Testis (tissue), 3 donors: ENCODE data around the gene DNAI1. TPM values are rescaled to one million over a fixed set of nuclear protein-coding genes. Genes with fewer than 3 reads are reported as not detected.

Source experiments
- DNase-seq: peaks from one replicate; pipeline ENCODE4 v3.0.0-alpha.2; 2019
- H3K27ac ChIP-seq, 2 donors: fragments of 200-600 bp; sonication (generic); one replicate each; pipeline ENCODE4 v1.5.1; 2019
- H3K27me3 ChIP-seq: fragments of 200-600 bp; sonication (generic); one replicate; pipeline ENCODE4 v1.5.1; 2019
- H3K36me3 ChIP-seq: fragments of 200-600 bp; sonication (generic); one replicate; pipeline ENCODE4 v1.5.1; 2017; ENCODE audit warnings: low read depth; ENCODE audit errors: missing control alignments
- H3K4me1 ChIP-seq: fragments of 200-600 bp; sonication (generic); one replicate; pipeline ENCODE4 v1.5.1; 2019
- H3K4me3 ChIP-seq, 2 donors: fragments of 200-600 bp; sonication (generic); one replicate each; pipeline ENCODE4 v1.5.1; 2017 to 2019
- H3K9me3 ChIP-seq: fragments of 200-600 bp; sonication (generic); one replicate; pipeline ENCODE4 v1.5.1; 2017
- POLR2A ChIP-seq: fragments of 450-650 bp; IDR thresholded peaks from one replicate; pipeline ENCODE4 v1.6.1; 2017; ENCODE audit warnings: antibody characterized with exemption, mild to moderate bottlenecking, moderate library complexity
- WGBS, 2 donors: methylation state at CpG; one replicate each; pipeline ENCODE4 v1.1.5; 2018; 5-methylcytosine and 5-hydroxymethylcytosine counted together
- intact Hi-C: fragments of 100-400 bp; cut with DNase I; formaldehyde crosslinking; loops from one replicate; pipeline ENCODE4 v1.15.1; 2023; ENCODE audit warnings: low total_unique reads
- polyA plus RNA-seq: library from polyadenylated mRNA; stranded (reverse); fragments of 350-450 nt; fragmentation: Illumina TruSeq; extraction: RNeasy Lipid Tissue Mini Kit (QIAGEN cat#74804); gene quantifications from one replicate; pipeline ENCODE4 v1.2.3, GENCODE V29; 2014; ENCODE audit warnings: low read depth, low replicate concordance; ENCODE audit not compliant: insufficient read depth
- total RNA-seq, 2 donors: library from RNA; depleted of rRNA; stranded (reverse); fragments of >200 nt; gene quantifications; one replicate each; pipeline ENCODE4 v1.2.3, GENCODE V29; 2016
- TF ChIP-seq, protein P1 (sequence below), 3 experiments: fragments of 450-650 bp in 2 of 3; fragments of 200-600 bp in 1 of 3; sonication (generic) in 1 of 3; IDR thresholded peaks; one replicate each; pipeline ENCODE4 v1.5.1; 2016 to 2019; ENCODE audit warnings: antibody characterized with exemption in 3 of 3, mild to moderate bottlenecking in 2 of 3, moderate library complexity in 1 of 3

The DNAI1 gene
- total and polyA plus RNA-seq, 3 donors from 2014 or later: 22.7 to 109 (median 36.7) TPM

GRCh38 chr9:34514401-34514800 lies 55.8 kb downstream of the DNAI1 start:
- intact Hi-C loops: no loop called here
- Histone ChIP-seq H3K4me3 (no peak overlapping the region), H3K27me3 (no peaks in the 10 kb centered on the region), H3K27ac (no peak overlapping the region), H3K9me3 (no peaks in the 10 kb centered on the region), H3K4me1 (peaks cover 19% of the 10 kb centered on the region), H3K36me3 (no peaks in the 10 kb centered on the region)
- WGBS, 2 donors: 89 to 90% methylated on average over 2 to 8 of the region's 8 CpGs
- no peak for TF ChIP-seq POLR2A
- TF ChIP-seq, protein P1, sequence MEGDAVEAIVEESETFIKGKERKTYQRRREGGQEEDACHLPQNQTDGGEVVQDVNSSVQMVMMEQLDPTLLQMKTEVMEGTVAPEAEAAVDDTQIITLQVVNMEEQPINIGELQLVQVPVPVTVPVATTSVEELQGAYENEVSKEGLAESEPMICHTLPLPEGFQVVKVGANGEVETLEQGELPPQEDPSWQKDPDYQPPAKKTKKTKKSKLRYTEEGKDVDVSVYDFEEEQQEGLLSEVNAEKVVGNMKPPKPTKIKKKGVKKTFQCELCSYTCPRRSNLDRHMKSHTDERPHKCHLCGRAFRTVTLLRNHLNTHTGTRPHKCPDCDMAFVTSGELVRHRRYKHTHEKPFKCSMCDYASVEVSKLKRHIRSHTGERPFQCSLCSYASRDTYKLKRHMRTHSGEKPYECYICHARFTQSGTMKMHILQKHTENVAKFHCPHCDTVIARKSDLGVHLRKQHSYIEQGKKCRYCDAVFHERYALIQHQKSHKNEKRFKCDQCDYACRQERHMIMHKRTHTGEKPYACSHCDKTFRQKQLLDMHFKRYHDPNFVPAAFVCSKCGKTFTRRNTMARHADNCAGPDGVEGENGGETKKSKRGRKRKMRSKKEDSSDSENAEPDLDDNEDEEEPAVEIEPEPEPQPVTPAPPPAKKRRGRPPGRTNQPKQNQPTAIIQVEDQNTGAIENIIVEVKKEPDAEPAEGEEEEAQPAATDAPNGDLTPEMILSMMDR (IDR thresholded peaks at IDR 0.05): no peak
- no peak for DNase-seq

DNA sequence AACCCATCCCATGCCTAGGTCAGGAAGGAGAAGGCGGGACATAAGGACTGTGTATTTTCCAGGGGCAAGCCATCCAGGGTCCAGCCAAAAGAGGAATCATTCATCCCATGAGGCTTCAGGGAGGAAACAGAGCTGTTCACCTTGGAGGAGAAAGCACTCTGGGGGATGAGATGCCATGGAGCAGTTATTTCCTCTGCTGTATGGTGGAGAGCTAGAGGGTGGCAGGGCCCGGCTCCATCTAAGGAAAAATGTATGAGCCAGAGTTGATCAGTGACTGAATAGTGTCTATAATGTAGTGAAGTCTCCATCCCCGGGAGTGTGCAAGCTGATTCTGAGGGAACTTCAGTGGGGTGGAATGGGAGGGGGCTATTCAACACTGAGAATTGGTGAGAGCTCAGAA lies 56.2 kb downstream of the DNAI1 start:
- Histone ChIP-seq H3K9me3 (no peaks in the 10 kb centered on the region), H3K4me1 (peaks cover 19% of the 10 kb centered on the region), H3K27ac (no peak overlapping the region), H3K27me3 (no peaks in the 10 kb centered on the region), H3K36me3 (no peaks in the 10 kb centered on the region), H3K4me3 (no peak overlapping the region)
- WGBS, 2 donors: 94 to 95% methylated on average over 3 of the region's 3 CpGs
- intact Hi-C loops: no loop called here
- TF ChIP-seq, protein P1 (IDR thresholded peaks at IDR 0.05): no peak
- no peak for TF ChIP-seq POLR2A
- no peak for DNase-seq

DNA sequence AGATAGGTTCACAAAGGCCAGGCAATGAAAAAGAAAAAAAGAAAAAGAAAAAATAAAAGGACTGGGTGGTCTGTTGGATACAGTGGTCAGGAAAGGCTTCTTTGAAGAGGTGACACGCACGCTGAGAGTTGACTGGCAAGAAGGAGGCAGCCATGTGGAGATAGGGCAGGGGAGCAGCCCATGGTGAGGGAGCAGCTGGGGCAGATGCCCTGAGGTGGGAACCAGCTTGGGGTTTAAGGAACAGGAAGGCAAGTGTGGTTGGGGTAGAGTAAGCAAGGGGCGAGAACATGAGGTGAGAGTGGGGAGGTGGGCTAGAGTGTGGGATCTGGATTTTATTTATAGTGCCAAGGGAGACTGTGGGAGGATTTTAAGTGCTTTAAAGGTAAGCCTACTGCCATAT lies 57.4 kb downstream of the DNAI1 start:
- H3K4me3 ChIP-seq: no peak overlapping the region
- no peak overlapping the region for H3K27ac ChIP-seq
- WGBS, 2 donors: 87% methylated on average over 3 of the region's 3 CpGs
- no peak for DNase-seq
- H3K4me1 ChIP-seq: peaks cover 19% of the 10 kb centered on the region
- TF ChIP-seq, protein P1 (IDR thresholded peaks at IDR 0.05): no peak
- no peak for TF ChIP-seq POLR2A
- H3K36me3 ChIP-seq: no peaks in the 10 kb centered on the region
- intact Hi-C loops: no loop called here
- no peaks in the 10 kb centered on the region for H3K27me3 ChIP-seq
- H3K9me3 ChIP-seq: no peaks in the 10 kb centered on the region

- Histone ChIP-seq H3K27ac (no peak overlapping the region), H3K36me3 (no peaks in the 10 kb centered on the region), H3K4me1 (peaks cover 18% of the 10 kb centered on the region), H3K27me3 (no peaks in the 10 kb centered on the region), H3K4me3 (no peak overlapping the region), H3K9me3 (no peaks in the 10 kb centered on the region)
- DNase-seq: no peak
- intact Hi-C loops: no loop called here
- WGBS, 2 donors: 86 to 92% methylated on average over 7 of the region's 7 CpGs
- TF ChIP-seq, protein P1 (IDR thresholded peaks at IDR 0.05): no peak
- TF ChIP-seq POLR2A: no peak
Measured at GRCh38 chr9:34517185-34517584, 58.6 kb downstream of the DNAI1 start.

DNA sequence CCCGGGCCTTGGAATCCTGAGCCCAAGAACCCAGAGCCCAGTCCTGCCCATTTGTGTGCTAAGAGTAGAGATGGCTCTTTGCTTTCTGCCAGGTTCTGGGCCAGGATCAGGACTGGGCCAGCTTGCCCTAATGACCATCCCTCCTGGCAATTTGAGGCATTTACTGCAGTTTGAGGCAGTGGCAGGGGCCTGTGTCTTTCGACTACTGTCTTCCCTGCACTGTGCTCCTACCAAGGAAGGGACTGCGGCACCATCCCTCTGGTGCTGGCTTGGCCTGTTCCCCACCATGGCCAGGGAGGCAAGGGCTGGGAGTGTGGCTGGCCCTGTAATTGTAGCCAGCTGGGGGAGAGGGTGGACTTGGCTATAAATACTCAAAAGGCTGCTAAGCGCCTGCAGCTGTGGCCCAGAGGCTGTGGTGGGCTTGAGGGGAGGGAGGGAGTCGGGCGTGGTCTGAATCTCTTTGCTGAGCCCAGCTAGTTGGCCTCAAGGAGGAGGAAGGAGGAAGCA lies 59.6 kb downstream of the DNAI1 start:
- Histone ChIP-seq H3K36me3 (no peaks in the 10 kb centered on the region), H3K27ac (no peak overlapping the region), H3K9me3 (no peaks in the 10 kb centered on the region), H3K27me3 (no peaks in the 10 kb centered on the region), H3K4me1 (peaks cover 9% of the 10 kb centered on the region), H3K4me3 (no peak overlapping the region)
- WGBS, 2 donors: 76 to 78% methylated on average over 5 to 6 of the region's 6 CpGs
- DNase-seq: no peak
- TF ChIP-seq, protein P1 (IDR thresholded peaks at IDR 0.05): no peak
- TF ChIP-seq POLR2A: no peak
- intact Hi-C loops: no loop called here
